Diencephalon (tissue), 1 donor: ENCODE results near the gene BDH1. TPM values are rescaled to one million over a fixed set of nuclear protein-coding genes. Genes with fewer than 3 reads are reported as not detected.

ENCODE experiments used
- small RNA-seq: library from RNA; depleted of rRNA; stranded (forward); fragments of <200 nt; gene quantifications from one replicate; pipeline ENCODE3, GENCODE V24; 2014
- total RNA-seq: library from RNA; depleted of rRNA; stranded (reverse); fragments of >200 nt; gene quantifications from one replicate; pipeline ENCODE4 v1.2.3, GENCODE V29; 2014

The BDH1 gene, protein sequence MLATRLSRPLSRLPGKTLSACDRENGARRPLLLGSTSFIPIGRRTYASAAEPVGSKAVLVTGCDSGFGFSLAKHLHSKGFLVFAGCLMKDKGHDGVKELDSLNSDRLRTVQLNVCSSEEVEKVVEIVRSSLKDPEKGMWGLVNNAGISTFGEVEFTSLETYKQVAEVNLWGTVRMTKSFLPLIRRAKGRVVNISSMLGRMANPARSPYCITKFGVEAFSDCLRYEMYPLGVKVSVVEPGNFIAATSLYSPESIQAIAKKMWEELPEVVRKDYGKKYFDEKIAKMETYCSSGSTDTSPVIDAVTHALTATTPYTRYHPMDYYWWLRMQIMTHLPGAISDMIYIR
- 18.5 TPM for total RNA-seq

DNA sequence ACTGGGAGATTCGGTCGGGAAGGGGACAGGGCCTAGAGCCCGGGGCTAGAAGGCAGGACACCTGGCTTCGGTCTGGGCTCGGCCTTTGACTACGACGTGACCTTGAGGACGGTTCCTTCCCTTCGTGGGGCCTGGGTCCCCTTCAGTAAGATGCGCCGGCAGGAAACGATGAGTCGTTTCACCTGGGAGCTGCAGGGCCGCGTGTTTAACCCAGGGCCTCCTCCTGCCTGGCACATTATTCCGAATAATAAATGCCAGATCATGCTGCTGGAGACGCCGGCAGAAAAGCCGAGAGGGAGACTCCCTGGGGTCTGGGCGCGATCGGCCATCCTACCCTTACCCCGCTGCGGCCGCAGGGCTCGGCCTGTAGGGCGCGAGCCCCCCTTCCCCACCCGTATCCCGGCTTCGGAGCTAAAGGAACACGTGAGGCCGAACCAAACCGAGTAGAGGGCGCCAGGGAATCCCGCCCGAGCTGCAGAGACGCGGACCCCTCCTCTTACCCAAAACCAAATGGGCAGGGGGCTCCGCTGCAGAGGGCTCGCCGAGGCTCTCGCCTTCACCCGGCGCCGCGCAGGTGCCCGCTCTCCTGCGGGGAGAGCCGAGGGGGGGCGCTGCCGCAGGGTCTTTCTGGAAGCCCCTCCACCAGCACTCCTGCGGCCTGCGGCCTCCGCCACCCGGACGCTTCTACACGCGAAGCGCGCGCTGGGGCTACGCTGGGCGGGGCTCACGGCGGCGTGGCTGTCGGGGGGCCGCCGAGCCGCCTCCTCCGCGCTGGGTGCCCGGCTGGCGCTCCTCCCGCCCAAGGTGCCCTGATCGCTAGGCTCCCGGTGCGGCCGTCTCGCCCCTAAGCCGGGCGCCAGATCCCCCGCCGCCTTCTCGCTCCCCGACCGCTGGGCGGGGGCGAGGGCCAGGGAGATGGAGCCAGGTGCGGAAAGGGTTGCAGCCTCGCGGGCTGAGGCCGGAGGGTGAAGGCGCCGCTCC, at the start of gene BDH1:
Gene BDH1 (minus strand): TSS at position 688 of the 981 bp plus-strand sequence. CDS start 9,525 bp downstream, outside the sequence.

Small RNAs within 50 kb of the gene (small RNA-seq; reads per million reads assigned to genes)
- gene AC132008.1, result not detected

Other genes with a start within 250 kb of the BDH1 start
- 40.4 TPM for gene RUBCN, start 180.9 kb upstream of the BDH1 start, total RNA-seq
- gene FYTTD1, start 193.9 kb upstream of the BDH1 start, total RNA-seq, result 58.8 TPM
- gene LRCH3, start 235.3 kb upstream of the BDH1 start, total RNA-seq, result 75.0 TPM